GM21528 (cell line): ENCODE data around the gene F2R.

Source experiments
- ATAC-seq: cut with Tn5 transposase; IDR thresholded peaks from one replicate; pipeline ENCODE4 v1.9.1; 2021; ENCODE audit warnings: mild to moderate bottlenecking, moderate library complexity; ENCODE audit not compliant: unreplicated experiment, low FRiP score

The F2R gene

DNA sequence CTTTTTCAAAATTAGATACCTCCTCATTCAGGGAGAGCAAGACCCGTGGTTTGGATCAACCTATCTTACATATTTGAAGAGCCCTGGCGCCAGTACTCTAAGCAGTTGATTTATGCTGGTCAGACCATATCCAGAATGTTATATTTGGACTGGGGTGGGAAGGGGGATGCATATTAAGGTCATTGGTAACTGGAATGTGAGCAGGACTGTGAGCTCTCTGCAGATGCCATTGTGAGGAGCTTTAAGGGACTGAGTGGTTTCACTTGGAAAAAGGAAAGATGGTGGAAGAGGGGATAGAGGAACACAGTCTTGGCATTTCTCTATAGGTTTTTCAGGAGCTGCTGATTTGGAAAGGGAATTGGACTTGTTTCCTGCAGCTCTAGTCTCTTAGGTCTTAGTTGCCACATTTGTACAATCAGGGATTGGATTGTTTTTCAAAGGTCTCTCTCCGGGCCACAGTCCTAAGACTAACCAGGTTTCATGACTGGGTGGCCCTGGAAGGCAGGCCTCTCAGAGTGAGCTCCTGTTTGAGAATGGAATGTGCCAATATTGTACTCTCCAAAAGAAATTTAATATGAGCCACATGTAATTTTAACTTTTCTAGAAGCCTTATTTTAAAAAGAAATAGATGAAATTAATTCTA is 25.8 kb upstream of the F2R start:
- ATAC-seq = no peak

DNA sequence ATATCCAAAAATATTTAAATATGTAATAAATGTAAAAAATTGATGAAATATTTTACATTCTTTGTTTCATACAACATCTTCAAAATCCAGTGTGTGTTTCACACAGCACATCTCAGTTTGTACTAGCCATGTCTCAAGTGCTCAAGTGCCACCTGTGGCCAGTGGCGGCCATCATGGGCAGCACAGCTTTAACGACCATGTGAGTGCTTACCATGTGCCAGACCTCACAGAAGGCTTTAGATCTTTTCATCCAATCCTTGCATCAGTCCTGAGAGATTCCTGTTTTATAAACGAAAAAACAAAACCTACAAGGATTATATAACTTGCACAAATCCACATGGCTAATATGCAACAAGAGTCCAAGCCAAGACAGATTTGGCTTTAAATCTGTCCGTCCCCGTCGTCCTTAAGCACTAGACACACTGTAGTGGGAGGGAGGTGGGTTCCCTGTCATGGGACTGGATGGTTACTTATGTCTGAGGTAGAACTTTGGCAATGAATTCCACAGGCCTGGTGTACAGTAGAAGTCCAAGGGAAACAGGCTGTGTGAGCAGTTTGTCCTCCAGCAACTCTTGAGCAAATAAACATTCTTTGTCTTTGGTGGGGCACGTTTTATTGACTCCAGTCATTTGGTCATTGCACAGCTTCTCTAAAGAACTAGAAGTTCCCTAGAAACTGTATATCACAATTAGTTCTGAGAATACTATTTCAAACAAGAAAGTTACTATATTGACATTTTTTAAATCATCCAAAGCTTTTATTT is 25.0 kb upstream of the F2R start:
- ATAC-seq = no peak

DNA sequence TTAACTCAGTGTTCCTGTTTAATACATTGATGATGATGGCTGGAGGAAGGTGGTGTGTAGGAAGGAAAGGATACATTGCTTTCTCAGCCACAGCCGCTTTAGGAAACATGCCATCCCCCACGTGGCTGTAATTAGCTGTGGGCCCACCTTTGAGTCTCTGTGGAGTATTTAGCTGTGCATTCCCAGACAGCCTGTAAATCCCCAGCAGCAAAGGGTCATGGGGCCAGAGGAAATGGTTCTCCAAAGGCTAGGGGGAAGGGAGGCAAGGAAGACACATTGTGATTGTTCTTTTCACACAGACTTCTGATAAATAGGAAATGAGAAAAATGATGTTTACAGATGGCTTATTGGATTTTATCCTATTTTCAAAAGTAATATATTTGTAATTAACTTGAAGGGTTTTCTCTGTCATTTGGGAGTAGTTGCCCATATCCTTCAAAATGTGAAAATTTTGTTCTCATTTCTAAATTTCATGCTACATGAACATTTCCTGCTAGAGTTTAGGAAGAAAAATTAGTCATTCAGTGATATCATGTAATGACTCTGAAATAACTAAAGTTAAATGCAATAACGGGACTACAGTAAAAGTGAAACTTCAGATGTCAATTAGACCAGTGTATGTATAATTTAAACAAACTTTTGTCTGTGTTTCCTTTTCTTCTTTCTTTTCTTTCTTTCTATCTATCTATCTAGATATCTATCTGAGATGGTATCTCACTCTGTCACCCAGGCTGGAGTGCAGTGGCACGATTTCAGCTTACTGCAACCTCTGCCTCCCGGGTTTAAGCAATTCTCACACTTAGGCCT is 24.3 kb upstream of the F2R start:
- no peak for ATAC-seq

DNA sequence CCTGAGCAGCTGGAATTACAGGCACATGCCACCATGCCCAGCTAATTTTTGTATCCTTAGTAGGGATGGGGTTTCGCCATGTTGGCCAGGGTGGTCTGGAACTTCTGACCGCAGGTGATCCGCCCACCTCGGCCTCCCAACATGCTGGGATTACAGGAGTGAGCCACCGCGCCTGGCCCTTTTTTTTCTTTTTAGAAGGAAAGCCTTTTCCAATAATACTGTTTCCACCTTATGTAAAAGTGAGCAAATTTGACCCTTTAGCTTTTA is 23.7 kb upstream of the F2R start:
- ATAC-seq = no peak

DNA sequence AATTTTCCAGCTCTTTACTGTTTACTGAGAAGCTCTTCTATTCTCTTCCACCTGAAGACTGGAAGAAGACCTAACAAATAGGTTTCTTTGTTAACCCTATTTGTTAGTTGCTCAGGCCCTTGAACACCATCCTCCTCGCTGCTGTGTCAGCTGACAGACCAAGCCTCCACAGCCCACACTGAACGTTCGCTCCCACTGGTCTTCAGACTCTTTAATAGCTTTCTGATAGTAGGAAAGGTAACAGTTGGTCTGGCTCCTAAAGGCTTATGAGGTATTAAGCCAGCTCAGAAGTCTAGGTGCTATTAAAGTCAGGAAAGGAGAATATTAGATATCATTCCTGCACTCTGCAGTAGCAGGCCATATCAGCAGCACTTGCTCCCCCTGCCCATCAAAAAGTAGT is 23.3 kb upstream of the F2R start:
- ATAC-seq = no peak

DNA sequence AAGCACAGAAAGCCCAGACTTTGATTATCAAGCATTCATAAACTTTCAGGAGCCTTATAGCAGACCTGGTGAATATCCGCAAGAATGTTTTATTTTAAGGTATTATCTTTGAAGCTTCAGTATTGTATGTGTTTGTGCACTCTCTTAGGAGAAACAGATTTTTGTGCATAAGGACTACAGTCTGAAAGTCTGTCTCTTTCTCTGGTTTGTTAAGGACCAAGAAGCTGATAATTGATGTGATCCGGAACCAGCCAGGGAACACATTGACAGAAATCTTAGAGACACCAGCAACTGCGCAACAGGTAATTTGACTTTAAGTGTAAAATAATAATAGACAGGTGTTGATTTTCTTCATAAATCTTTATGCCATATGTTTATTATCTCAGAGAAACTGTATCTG is 22.8 kb upstream of the F2R start:
- ATAC-seq = no peak

DNA sequence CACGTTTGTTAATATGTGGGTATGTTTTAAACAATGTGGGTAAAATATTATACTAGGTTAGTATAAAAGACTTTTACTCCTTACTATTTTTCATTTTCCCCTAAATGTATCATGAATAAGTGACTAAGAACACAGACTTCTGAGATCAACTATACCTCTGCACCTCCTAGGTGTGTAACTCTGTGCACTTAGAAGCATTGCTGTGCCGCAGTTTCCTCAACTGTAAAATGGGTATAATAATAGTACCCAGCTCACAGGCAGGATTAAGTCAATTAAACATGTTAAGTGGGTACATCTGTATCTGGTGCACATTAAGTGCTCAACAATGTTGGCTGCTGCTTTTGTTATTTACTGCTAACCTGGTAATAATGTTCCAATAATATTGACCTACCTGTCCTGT is 21.6 kb upstream of the F2R start:
- ATAC-seq = no peak

DNA sequence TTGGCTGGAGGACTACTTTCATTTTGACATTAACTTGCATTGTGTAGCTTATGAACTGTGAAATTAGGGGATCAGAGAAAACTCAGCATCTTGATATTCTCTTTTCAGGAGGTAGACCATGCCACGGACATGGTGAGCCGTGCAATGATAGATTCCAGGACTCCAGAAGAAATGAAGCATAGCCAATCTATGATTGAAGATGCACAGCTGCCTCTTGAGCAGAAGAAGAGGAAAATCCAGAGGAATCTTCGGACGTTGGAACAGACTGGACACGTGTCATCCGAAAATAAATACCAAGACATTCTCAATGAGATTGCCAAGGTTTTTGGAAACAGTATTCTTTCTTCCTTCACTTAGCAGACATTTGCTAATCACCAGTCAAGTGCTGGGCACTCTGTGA is 20.6 kb upstream of the F2R start:
- no peak for ATAC-seq

DNA sequence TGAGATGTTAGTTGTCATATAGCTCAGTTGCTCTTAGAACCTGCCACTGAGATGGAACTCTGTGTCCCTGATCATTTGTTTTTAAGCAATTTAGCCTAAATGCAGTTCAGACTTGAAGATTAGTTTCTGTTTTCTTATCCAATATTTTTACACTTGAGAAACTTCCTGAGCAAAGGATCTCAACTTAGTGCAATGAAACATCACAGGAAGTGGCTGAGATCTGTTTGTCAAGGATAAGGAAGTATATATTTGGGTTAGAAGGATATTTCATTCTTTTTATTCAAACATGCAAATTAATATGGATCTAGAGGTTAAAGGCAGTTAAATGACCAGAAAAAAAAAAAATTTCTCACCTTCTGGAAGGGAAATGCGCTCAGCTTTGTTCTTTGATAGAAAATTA is 19.7 kb upstream of the F2R start:
- ATAC-seq = no peak

DNA sequence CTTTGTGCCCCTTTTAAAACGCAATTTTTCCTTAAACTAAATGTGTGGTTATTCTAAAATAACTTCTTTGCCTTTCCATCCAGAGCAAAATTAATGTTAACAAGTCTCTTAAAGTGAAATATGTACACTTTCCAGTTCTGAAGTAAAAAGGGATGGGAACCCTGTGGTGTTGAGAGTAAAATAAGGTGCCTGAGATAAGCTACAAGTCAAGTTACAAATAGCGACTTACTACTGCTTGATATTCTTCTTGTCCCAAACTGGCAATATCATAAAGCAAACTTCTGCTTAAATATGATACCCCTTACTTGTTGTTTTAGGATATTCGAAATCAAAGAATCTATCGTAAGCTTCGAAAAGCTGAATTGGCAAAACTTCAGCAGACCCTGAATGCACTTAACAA is 18.3 kb upstream of the F2R start:
- ATAC-seq = no peak

DNA sequence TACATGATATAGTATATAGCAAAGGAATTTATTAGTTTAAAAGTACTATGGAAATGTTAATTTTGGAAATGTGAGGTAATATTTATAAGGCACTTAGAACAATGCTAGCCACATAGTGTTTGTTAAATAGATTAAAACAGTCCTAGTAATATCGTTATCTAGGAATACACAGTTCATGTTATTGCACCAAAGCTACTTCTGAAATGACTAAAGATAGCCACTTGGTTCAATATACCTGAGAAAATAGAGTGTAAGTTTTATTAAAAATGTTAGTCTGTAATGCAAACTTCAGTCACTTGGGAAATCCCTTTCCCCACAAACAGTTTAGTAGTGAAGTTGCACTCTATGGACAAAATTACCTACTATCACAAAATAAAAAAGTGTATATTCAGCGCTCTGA is 15.4 kb upstream of the F2R start:
- no peak for ATAC-seq

DNA sequence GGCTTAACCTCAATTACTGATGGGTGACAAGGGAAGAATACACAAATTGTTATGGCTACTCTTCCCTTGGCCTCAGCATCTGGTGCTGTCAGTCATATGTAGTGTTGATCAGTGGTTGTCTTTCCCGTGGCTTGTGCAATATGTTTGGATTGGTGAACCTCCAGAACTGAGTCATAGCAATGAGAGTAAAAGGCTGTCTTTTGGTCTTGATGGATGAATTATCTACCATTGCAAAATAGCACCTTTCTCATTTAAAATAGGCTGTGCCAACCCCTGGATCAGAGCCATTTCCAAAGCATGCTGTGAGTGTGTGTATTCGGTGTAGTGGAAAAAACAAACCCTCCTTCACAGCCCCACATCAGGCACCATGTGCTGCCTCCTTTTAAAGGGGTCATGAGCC is 14.6 kb upstream of the F2R start:
- no peak for ATAC-seq

DNA sequence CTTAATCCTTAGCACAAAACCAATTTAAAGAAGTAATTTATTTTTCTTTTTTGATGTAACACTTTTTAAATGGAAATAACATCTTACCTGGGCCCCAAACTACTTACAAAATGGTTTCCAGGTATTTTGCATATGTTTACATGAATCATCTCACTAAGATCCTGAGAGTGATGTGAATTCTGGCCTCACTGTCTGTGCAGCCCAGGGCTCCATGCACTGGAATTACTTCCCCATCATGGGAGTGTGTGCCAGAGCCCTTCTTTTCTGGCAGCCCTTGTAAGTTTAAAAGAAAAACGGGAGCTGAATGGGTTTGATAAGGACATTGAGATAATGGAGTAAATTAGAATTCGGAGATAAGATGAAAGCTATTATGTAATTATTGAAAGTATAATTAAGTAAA is 12.2 kb upstream of the F2R start:
- no peak for ATAC-seq

DNA sequence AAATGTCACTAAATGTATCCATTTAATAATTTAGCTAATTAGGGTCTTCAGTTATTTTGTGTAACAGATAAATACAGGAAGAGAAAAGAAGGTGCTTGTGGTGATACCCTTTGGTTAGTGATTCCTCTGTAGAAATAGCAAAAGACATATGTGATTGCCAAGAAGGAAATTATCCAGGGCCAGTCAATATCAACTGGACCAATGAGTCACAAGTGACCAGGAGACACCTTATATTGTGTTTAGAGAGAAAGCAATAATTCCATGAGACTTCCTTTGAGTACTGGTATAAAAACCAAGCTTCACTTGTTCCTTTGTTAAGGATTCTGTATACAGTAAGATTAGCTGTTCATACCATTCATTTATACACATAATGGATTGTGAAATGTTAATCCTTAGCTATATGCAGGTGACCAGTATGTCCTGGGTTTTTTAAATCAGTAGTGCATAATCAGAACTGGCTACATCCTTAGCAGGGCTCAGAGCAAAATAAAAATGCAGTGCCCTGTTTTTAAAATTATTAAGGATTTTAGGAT is 11.7 kb upstream of the F2R start:
- ATAC-seq = no peak

DNA sequence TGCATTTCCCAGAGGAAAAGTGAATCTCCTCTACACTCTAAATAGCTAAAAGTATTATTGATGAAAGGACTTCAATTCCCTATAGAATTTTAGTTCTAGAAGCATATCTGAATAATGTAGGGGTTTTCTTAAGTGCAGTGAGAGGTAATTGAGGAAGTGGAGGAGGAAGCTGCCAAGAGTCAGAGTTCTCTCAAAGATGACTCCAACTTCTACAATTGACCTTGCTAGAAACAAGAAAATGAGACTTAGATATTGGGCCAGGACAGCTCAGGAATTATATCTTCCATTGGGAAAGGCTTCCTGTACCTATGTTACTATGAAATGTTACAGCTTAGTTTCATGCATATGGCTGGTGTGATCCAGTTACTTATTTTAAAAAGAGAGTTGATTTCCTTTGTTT is 10.4 kb upstream of the F2R start:
- no peak for ATAC-seq

DNA sequence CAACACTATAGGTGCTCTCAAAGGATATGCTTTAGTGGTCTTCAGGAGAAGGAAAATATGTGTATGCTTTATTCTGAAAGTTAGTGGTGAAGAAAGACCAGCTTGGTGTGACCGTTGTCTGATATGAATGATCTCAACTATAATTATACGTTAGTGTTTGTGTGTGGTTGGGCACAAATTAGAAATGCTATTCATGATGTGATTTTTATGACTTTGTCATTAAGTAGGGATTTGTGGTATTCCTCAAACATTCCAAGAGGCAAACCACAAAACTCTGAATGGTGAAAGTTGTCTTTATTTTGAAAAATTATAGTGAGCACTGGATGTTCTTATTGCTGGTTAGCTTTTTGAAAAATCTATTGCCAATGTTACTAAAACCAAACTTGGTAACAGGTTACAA is 6.2 kb upstream of the F2R start:
- no peak for ATAC-seq

DNA sequence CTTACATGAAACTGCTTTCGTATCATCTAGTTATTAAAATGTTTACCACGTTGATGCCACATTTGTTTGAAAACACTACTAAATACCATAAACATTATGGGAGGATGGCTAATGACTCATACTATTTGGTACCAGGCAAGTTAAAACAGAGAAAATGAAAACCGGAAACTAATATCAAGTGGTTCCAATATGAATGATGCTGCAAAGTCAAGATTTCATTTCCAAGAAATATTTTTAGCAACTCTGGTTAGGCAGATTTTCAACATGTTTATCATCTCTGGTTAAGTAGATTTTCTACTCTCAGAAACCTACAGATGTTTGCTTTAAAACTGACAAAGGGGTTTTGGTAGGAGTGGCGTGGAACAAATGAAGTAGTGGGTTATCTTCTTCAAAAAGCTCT is 4.9 kb upstream of the F2R start:
- ATAC-seq = no peak

DNA sequence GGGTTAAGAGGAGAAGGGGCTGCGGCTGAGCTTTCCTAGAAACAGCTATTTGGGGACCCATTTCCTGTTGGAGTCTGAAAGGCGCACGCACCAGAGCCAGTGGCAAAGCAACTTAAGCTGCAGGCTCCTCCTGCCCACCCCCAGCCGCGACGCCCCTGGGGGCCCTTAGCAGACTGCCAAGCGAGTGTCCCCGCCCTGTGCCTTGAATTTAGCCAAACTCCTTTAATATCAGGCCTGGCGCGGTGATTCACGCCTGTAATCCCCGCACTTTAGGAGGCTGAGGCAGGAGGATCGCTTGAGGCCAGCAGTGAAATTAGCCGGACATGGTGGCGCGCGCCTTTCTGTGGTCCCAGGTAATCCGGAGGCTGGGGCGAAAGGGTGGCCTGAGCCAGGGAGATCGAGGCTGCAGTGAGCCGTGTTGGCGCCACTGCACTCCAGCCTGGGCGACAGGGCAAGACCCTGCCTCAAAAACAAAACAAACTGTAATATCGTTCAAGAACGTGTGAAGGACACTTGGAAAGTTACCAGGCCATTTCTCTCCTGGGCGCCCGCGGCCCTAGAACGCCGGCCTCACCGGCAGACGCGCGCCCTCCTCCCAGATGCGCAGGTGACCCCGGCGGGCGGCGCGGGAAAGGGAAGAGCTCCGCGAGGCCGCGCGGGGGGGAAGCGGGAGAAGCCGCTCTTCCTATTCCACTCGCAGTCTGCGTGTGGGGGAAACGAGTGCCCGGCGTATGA is 1.0 kb upstream of the F2R start:
- no peak for ATAC-seq

DNA sequence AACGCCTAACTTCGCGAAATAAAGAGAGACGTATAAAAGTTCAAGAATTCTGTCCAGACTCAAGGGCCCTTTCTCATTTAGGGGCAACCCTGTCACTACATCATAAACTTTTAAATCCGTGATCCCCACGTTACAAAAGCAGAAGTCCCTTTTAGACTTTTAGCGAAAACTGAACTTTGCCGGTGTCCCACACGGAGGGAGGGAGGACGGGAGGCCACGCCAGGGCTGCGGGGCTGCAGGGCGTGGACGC is 515 bp upstream of the F2R start:
- ATAC-seq = no peak

DNA sequence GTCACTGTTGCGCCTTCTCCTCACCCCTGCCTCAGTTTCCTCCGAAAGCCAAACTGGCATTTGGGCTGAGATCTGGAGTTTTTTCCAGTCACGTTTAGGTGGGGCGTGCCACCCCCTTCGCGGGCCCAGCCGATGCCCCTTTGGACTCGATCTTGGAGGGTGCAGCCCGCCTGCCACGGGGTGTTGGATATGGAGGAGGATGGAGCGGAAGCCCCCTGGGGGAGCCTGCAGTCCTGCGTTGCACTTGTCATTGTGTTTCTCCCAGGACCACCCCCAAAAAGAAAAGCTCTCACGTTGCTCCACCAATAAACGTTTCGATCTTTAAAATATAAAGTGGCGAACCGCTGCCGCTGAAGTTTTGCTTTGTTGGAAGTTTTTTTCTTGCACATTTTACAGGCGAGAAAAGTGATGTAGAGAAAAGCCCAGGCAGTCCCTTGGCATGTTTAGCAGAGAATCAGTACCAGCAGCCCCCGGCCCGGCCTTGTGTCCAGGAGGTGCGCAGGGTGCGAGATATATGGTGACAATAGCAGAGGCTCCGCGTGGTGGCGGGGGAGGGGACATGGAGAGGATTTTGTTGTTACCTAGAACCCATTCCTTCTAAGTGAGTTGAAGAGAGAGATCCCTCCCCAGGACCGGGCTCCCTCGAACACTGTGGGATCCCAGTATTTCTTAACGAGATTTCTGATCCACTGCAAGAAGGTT is 681 bp downstream of the F2R start:
- ATAC-seq = no peak
